ENCODE results near the gene STK39. TPM values are rescaled to one million over a fixed set of nuclear protein-coding genes. Genes with fewer than 3 reads are reported as not detected.

STK39 gene
- total and polyA plus RNA-seq, 2 donors (not counting 1 experiment from before 2014, with no cell fraction given): 2.3 to 14.6 TPM

GRCh38 chr2:168245074-168245825 is 2.1 kb downstream of the STK39 start:
- H3K79me2 ChIP-seq (ENCODE audit: control insufficient read depth, insufficient read depth, low read length): peaks cover 35% of the 10 kb centered on the region
- 90% methylated on average over 6 of the region's 7 CpGs for WGBS (ENCODE audit: insufficient coverage)
- POLR2A ChIA-PET: no interaction called here
- ATAC-seq (ENCODE audit: low read depth) (no peak), DNase-seq (peak; percentile 12)
- H3K4me1 ChIP-seq (ENCODE audit: control insufficient read depth in 2 of 2, insufficient read depth in 2 of 2, low read length in 2 of 2): peaks cover 7 to 23% of the 10 kb centered on the region in 2 donors
- peaks cover 6% of the 10 kb centered on the region for H4K20me1 ChIP-seq (ENCODE audit: control insufficient read depth, insufficient read depth, low read length, poor library complexity, severe bottlenecking)
- CTCF ChIA-PET: interaction anchor here (0.5 kb wide), 1 partner anchor 100 kb away, joined by 4 read pairs; no protein-coding TSS in a partner anchor
- Mint-ChIP-seq H3K27ac (peak overlapping the region; percentile 33), H3K27me3 (no peaks in the 10 kb centered on the region), H3K4me1 (peaks cover 31% of the 10 kb centered on the region), H3K9me3 (ENCODE audit: insufficient read depth) (no peaks in the 10 kb centered on the region), H3K4me3 (peak overlapping the region; percentile 72)
- H3K27ac ChIP-seq (ENCODE audit: low read length in 2 of 2): no peak overlapping the region
- H3K9me3 ChIP-seq (ENCODE audit: control extremely low read depth in 1 of 3, control insufficient read depth in 2 of 3, insufficient read depth in 1 of 3, low read length in 2 of 3): no peaks in the 10 kb centered on the region
- H3K4me3 ChIP-seq (ENCODE audit: control extremely low read depth in 1 of 5, extremely low read depth in 1 of 5, insufficient read depth in 1 of 5, low read depth in 2 of 5, low read length in 4 of 5): no peak overlapping the region
- no peaks in the 10 kb centered on the region for H3K27me3 ChIP-seq (replicated peaks in 1 of 4; ENCODE audit: control extremely low read depth in 1 of 4, control insufficient read depth in 3 of 4, insufficient read depth in 4 of 4, low read length in 3 of 4)
- intact Hi-C loops (cut with micrococcal nuclease): loop anchor here (5.0 to 10.0 kb wide), 3 partner anchors 73 to 210 kb away; partner anchors contain the start of gene CERS6
- no peak overlapping the region for H3K4me2 ChIP-seq (replicated peaks; ENCODE audit: low read depth, low read length, poor library complexity, severe bottlenecking)
- H2AFZ ChIP-seq (ENCODE audit: insufficient read depth, low read depth, low read length, poor library complexity, severe bottlenecking): no peak overlapping the region
- H3K36me3 ChIP-seq (replicated peaks in 1 of 2; ENCODE audit: control extremely low read depth in 1 of 2, control insufficient read depth in 1 of 2, extremely low read depth in 1 of 2, insufficient read depth in 2 of 2, low read length in 1 of 2): no peaks in the 10 kb centered on the region
- no peak for TF ChIP-seq EZH2 (IDR thresholded peaks at IDR 0.05; ENCODE audit: borderline replicate concordance, insufficient read depth, low read depth, low read length, poor library complexity, severe bottlenecking)
- TF ChIP-seq CTCF (IDR thresholded peaks at IDR 0.05): no peak
- H3K9ac ChIP-seq (ENCODE audit: low read length): no peak overlapping the region

GRCh38 chr2:168244318-168244717 is 3.1 kb downstream of the STK39 start:
- Histone ChIP-seq H3K27me3 (replicated peaks in 1 of 4; ENCODE audit: control extremely low read depth in 1 of 4, control insufficient read depth in 3 of 4, insufficient read depth in 4 of 4, low read length in 3 of 4) (no peaks in the 10 kb centered on the region), H3K4me2 (replicated peaks; ENCODE audit: low read depth, low read length, poor library complexity, severe bottlenecking) (no peak overlapping the region), H3K4me1 (ENCODE audit: control insufficient read depth in 2 of 2, insufficient read depth in 2 of 2, low read length in 2 of 2) (peaks cover 7 to 23% of the 10 kb centered on the region in 2 donors), H2AFZ (ENCODE audit: insufficient read depth, low read depth, low read length, poor library complexity, severe bottlenecking) (no peak overlapping the region), H3K36me3 (replicated peaks in 1 of 2; ENCODE audit: control extremely low read depth in 1 of 2, control insufficient read depth in 1 of 2, extremely low read depth in 1 of 2, insufficient read depth in 2 of 2, low read length in 1 of 2) (no peaks in the 10 kb centered on the region), H3K79me2 (ENCODE audit: control insufficient read depth, insufficient read depth, low read length) (peaks cover 44% of the 10 kb centered on the region), H3K27ac (ENCODE audit: low read length in 2 of 2) (no peak overlapping the region), H3K4me3 (ENCODE audit: control extremely low read depth in 1 of 5, extremely low read depth in 1 of 5, insufficient read depth in 1 of 5, low read depth in 2 of 5, low read length in 4 of 5) (no peak overlapping the region), H4K20me1 (ENCODE audit: control insufficient read depth, insufficient read depth, low read length, poor library complexity, severe bottlenecking) (peaks cover 6% of the 10 kb centered on the region), H3K9me3 (ENCODE audit: control extremely low read depth in 1 of 3, control insufficient read depth in 2 of 3, insufficient read depth in 1 of 3, low read length in 2 of 3) (no peaks in the 10 kb centered on the region), H3K9ac (ENCODE audit: low read length) (no peak overlapping the region)
- H3K9me3 Mint-ChIP-seq (ENCODE audit: insufficient read depth): no peaks in the 10 kb centered on the region
- ATAC-seq (ENCODE audit: low read depth): no peak
- H3K27ac Mint-ChIP-seq: peak overlapping the region; percentile 10
- intact Hi-C loops (cut with micrococcal nuclease): loop anchor here (10.0 kb wide), 1 partner anchor 210 kb away; the partner anchor contains the start of gene CERS6
- peak overlapping the region; percentile 26 for H3K4me3 Mint-ChIP-seq
- ChIA-PET POLR2A (no interaction called here), CTCF (no interaction called here)
- TF ChIP-seq EZH2 (IDR thresholded peaks at IDR 0.05; ENCODE audit: borderline replicate concordance, insufficient read depth, low read depth, low read length, poor library complexity, severe bottlenecking) (no peak), CTCF (IDR thresholded peaks at IDR 0.05) (no peak)
- peaks cover 31% of the 10 kb centered on the region for H3K4me1 Mint-ChIP-seq
- 51% methylated on average over 4 of the region's 8 CpGs for WGBS (ENCODE audit: insufficient coverage)
- H3K27me3 Mint-ChIP-seq: no peaks in the 10 kb centered on the region
- DNase-seq: peak; percentile 47

Data from B cell (primary cell).